GM12865 (cell line): ENCODE data around the gene WDR70.

Source experiments
- DNase-seq: peaks from one replicate; pipeline ENCODE4 v3.0.0; 2010; ENCODE audit warnings: low read depth
- H3K4me3 ChIP-seq: 2 replicates; pipeline ENCODE4 v1.5.1; 2011; ENCODE audit warnings: mild to moderate bottlenecking, low read depth, low read length, control low read depth
- TF ChIP-seq, protein P1 (sequence below): IDR thresholded peaks from 2 replicates; pipeline ENCODE4 v1.5.1; 2011; ENCODE audit warnings: low read length, control low read depth, low read depth, inconsistent platforms; ENCODE audit not compliant: insufficient read depth; ENCODE audit errors: missing control alignments

The WDR70 gene

GRCh38 chr5:37710965-37711364, 331.8 kb downstream of the WDR70 start:
- TF ChIP-seq, protein P1, sequence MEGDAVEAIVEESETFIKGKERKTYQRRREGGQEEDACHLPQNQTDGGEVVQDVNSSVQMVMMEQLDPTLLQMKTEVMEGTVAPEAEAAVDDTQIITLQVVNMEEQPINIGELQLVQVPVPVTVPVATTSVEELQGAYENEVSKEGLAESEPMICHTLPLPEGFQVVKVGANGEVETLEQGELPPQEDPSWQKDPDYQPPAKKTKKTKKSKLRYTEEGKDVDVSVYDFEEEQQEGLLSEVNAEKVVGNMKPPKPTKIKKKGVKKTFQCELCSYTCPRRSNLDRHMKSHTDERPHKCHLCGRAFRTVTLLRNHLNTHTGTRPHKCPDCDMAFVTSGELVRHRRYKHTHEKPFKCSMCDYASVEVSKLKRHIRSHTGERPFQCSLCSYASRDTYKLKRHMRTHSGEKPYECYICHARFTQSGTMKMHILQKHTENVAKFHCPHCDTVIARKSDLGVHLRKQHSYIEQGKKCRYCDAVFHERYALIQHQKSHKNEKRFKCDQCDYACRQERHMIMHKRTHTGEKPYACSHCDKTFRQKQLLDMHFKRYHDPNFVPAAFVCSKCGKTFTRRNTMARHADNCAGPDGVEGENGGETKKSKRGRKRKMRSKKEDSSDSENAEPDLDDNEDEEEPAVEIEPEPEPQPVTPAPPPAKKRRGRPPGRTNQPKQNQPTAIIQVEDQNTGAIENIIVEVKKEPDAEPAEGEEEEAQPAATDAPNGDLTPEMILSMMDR = no peak
- no peak overlapping the region for H3K4me3 ChIP-seq
- DNase-seq = no peak

GRCh38 chr5:37712750-37713149, 333.6 kb downstream of the WDR70 start:
- no peak overlapping the region for H3K4me3 ChIP-seq
- TF ChIP-seq, protein P1 = no peak
- DNase-seq = no peak

GRCh38 chr5:37714756-37715155, 335.6 kb downstream of the WDR70 start:
- no peak overlapping the region for H3K4me3 ChIP-seq
- DNase-seq = no peak
- TF ChIP-seq, protein P1 = no peak

- TF ChIP-seq, protein P1 = no peak
- no peak for DNase-seq
- H3K4me3 ChIP-seq = no peak overlapping the region
Observed at GRCh38 chr5:37715361-37715760, 336.2 kb downstream of the WDR70 start.

DNA sequence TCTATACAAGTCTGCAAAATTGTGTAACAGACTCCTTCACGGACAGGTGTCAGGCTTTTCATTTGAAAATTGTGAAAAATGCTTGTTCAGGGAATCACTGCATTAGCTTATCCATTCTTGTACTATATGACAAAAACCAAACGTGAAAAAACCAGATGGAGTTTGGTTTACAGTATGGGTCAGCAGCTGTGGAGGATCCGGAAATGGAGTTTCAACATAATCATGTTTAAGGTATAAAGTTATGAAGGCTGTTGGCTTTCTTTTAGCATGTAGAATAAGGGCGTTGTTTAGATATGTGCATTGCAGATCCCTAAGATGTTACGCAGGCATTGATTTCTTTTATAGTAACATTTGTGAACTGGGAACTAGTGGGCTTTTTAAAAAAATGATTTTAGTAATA, 336.9 kb downstream of the WDR70 start:
- no peak for DNase-seq
- no peak overlapping the region for H3K4me3 ChIP-seq
- TF ChIP-seq, protein P1 = no peak

GRCh38 chr5:37716405-37716804, 337.3 kb downstream of the WDR70 start:
- DNase-seq = no peak
- TF ChIP-seq, protein P1 = no peak
- no peak overlapping the region for H3K4me3 ChIP-seq

DNA sequence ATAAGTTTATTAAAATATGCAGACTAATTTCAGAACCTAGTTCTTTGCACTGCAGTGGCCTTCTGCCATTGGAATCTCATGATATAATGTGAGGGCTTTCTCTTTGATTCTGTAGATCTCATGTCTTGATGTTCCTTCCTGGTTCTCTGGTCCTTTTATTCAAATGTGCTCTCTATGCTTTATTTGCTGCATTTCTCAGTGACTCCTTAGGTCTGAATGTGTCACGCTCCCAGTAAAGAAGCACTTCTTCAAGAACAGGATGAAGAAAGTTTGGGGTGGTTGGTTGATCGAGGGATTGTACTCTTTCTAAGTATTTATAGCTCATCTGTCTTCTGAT, 338.1 kb downstream of the WDR70 start:
- TF ChIP-seq, protein P1 = no peak
- DNase-seq = no peak
- H3K4me3 ChIP-seq = no peak overlapping the region
